Limb (tissue), 2 donors: ENCODE results near the gene KCNJ18.
"Not testable (repeated sequence)": the region's sequence is repeated elsewhere in the genome, so short reads cannot be mapped to it uniquely, and the experiment has no call there.

Experiments used
- DNase-seq, 2 donors: peaks; one replicate each; pipeline ENCODE4 v3.0.0-alpha.2; 2016; ENCODE audit errors: extremely low spot score in 2 of 2

The KCNJ18 gene

DNA sequence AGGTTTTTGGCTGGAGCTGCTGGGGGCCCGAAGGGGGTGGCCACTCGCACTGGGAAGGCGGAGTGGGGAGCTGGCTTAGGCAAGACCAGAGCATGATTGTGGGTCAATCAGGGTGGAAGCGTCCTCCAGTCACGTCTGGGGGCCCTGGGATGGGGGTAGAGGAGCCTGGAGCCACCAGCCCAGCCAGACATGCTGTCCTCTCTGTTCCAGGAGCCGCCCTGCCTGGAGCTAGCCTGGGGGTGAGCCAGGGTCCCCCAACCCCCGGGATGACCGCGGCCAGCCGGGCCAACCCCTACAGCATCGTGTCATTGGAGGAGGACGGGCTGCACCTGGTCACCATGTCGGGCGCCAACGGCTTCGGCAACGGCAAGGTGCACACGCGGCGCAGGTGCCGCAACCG lies 10.2 kb downstream of the KCNJ18 start:
- DNase-seq: not testable (repeated sequence)

DNA sequence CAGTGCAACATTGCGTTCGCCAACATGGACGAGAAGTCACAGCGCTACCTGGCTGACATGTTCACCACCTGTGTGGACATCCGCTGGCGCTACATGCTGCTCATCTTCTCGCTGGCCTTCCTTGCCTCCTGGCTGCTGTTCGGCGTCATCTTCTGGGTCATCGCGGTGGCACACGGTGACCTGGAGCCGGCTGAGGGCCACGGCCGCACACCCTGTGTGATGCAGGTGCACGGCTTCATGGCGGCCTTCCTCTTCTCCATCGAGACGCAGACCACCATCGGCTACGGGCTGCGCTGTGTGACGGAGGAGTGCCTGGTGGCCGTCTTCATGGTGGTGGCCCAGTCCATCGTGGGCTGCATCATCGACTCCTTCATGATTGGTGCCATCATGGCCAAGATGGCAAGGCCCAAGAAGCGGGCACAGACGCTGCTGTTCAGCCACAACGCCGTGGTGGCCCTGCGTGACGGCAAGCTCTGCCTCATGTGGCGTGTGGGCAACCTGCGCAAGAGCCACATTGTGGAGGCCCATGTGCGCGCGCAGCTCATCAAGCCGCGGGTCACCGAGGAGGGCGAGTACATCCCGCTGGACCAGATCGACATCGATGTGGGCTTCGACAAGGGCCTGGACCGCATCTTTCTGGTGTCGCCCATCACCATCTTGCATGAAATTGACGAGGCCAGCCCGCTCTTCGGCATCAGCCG lies 10.8 kb downstream of the KCNJ18 start:
- DNase-seq: not testable (repeated sequence)

DNA sequence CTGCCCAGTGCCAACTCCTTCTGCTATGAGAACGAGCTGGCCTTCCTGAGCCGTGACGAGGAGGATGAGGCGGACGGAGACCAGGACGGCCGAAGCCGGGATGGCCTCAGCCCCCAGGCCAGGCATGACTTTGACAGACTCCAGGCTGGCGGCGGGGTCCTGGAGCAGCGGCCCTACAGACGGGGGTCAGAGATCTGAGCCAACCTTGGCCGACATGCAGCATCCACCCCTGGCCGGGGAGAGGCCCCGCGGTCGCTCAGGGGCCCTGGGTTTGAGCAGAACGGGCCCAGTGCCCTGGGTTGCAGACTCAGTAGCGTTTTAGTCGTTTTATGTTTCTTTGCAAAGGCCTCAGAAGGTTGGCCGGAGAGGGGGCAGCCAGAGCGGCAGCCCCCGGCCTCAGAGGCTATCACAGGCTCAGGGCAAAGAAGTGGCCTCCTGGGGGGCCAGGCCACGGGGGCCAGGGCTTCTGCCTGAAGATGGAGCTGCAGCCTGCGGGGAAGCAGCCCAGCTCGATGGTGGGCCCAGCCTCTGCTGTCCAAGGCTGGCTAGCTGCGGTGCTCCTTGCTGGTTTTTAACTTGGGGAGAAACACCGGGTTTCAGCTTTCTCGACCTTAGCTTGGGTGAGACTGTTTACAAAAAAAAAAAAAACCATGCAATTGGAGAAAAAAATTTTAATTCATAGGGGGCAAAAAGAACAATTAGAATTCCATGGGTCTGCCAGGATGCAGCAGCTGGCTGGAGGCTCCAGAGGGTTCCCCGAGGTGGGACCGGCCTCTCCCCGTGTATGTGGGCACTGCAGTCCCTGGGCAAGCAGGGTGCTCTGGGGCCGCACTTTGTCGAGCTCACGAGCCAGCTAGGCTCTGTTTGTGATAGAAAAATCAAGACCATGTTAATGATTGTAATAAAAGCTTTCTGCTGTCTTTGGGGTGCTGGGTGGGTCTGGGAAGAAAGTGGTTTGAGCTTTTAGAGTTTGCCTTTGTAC lies 11.9 kb downstream of the KCNJ18 start:
- DNase-seq: not testable (repeated sequence)

DNA sequence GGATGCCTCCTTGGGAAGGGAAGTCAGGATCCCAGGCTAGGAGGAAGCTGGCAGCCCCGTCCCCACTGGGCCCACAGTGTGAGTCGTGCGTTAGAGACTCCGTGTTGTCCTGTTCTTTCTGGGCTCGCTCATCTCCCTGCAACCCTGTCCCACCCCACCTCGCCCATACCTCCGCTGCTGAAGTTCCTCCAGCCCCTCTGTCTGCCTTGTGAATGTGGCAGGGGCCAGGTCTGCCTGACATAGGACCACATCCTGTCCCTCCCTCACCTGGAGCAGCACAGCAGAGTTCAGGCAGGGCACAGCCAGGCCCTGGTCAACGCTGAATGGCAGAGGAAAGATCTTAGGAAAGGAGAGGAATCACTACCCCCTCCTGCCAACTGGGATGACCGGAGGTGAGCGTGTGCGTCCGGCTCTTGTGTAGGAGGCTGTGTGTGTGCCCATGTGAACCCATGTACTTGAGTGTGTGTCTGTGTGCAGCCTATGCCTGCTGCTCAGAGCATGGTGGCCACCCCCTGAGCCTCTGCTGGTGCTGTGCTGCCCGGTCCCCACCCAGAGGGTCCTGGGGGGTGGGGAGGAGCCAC lies 12.8 kb downstream of the KCNJ18 start:
- no peak for DNase-seq

DNA sequence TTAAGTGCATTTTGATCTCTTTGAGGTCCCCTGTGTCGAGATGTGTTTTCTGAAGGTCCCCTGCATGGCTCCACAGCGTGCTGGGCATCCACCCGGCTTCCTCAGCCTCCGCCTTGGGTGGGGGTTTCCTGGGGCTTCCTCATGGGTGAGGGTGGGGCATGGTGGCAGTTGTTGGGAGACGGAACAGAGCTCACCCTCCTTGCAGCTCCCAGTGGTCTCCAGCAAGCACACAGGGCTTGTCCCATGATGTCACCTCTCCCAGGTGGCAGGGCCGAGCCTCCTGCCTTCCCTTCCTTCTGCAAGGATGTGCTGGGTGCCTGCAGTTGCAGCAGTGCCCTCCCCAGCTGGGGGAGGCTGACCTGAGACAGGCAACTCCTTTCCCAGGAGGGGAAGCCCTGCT lies 13.4 kb downstream of the KCNJ18 start:
- not testable (repeated sequence) for DNase-seq

DNA sequence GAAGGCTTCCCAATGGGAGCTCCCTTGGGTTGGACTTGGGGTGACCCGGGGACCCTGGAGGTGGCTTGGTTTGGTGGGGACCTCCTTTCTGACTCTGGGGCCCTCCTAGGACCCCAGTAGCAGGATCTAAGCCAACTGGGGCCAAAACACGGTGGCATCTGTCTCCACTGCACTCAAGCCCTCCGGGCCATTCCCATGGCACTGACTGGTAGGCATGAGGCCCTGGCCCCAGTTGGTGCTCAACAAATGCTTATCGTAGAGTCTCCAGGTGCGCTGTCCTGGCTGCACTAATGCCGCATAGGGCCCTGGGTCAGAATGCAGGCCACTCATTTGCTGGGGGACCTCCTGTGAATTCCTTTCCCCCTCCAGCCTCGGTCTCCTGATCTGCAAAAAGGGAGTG lies 14.2 kb downstream of the KCNJ18 start:
- not testable (repeated sequence) for DNase-seq

DNA sequence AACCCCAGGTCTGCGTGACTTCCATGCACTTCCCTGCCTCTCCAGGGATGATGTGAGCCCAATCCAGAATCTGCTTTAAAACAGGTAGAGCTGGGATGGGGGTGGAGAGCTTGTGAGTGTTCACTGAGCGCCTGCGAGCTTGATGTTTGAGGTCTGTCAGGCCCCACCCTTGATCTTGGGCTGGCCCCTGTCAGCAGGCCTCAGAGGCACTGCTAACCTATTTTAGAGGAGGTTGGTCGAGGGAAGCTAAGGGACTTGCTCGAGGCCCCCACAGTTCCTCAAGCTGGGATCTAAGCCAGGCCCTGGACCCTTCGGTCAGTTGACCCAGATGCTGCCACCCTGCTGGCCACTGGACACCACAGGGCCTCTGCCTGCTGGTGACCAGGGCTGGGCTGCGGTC lies 14.8 kb downstream of the KCNJ18 start:
- not testable (repeated sequence) for DNase-seq

DNA sequence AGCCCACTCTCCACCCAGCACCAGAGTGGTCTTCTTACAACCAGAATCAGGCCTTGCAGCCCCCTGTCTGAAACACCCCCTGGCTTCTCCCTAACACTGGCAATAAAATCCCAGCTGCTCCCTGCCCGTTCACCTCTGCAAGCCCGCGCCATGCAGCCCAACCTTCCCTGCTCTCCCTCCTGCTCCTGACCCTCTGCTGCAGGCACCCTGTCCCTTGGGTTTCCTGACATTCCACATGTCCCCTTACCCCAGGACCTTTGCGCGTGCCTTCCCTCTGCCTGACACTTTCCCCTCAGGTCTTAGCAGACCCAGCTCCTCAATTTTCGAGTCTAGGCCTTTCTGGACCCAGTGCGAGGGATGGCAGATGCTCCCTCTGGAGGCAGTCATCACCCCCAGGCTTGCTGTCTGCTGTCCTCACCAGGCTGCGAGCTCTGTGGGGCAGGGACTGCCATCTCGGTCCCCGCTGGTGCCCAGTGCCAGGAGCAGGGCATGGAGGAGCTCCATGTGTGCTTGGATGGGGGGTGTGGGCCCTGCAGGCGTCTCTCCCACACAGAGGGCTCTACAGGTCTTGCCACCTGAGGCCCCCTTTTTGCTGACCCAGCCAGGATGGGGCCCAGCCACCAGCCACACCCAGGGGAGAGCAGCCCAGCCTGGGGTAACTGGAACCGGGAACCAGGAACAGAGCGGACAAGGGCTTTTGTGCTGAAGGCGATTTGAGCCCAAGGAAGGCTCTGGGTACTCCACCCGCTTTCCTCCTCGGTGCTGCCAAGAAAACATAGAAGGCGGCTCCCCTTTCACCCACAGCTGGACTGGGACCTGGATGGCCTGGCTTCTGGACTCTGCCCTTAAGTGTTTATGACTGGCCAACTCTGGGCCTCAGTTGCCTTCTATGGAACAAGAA lies 15.6 kb downstream of the KCNJ18 start:
- not testable (repeated sequence) for DNase-seq

DNA sequence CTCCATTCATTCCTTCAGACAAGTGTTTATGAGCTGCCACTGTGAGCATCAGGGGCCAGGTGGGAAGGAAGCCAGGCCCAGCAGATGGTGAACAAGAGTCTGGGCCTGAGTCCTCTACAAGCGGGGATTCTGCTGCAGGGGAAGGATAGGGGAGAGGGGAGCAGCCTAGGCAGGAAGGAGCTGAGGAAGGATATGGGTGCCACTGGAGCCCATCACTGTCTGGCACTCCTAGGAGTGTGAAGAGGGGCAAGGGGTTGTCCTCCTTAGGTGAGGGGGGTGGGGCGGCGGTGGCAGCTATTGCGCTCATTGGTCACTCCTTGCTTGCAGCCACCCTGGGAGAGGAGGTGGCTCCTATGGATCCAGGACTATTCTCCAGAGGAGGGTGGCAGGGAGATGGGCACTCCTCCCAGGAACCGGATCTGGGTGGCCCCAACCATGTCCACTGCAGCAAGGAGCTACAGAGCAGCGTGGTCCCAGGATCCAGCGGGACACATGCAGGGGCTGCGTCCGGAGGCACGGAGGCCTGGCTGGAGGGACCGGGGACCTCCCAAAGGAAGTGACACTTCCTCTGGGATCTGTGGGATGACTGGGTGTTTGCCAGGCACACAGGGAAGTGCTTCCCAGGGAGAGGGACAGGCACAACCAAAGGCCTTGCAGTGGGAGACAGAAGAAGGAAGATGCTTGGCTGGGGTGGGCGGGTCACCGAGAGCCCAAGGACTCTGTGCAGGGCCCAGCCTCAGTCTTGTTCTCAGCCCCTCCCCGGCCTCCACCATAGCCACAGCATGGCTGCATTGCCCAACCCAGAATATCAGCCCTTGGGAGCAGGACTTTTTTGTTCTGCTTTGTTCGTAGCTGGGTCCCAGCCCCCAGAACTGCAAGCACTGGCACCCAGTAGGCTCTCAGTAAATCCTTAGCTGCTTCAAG lies 16.6 kb downstream of the KCNJ18 start:
- DNase-seq: not testable (repeated sequence)

DNA sequence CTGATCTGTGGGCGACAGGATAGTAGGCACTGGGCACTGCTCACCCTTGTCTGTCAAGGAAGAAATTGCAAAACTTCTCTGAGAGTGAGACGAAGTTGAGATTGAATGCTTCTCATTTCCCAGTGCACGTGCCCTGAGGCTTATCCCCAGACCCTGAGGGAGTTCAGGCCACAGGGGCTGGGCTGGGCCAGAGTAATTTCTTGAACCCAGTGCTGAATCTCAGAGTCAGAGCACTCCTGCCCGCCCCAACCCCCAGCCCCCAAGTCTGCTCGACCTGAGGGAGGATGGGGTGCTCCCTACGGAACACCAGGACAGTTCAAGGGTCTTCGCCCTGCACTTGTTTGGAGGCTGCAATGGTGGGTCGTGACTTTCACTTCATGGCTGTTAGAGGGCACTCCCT lies 17.7 kb downstream of the KCNJ18 start:
- DNase-seq: not testable (repeated sequence)

DNA sequence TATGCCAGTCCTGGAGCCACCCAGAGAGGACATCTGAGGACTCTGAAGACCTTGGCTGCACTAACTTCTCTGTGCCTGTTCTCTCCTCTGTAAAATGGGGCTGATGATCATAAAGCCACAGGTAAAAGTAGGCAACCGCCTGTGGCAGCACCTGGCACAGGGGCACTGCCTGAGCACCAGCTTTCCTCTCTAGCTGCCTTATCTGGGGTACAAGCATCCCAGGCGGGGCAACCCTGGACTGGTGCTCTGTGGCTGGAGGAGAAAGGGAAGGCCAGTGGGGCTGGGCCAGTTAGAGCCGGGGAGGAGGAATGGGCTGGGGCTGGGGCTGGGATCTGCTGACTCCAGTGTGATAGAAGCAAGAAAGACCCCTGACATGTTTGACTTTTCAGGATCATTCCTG lies 18.2 kb downstream of the KCNJ18 start:
- DNase-seq: not testable (repeated sequence)

DNA sequence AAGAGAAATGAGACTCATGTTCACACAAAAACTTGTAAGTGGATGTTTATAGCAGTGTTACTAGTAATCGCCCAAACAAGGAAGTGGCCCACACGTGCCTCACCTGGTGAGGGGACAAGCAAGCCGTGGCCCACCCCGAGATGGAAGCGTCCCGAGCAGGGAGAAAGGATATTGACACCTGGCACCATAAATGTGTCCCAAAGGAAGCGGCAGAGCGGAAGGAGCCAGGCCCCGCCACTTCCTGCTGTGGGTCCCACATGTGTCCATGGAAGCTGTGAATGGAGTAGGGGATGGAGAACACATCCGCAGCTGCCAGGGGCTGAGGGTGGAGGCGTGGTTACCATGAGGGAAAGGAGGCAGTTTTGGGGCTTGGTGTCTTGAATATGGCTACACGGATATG lies 18.9 kb downstream of the KCNJ18 start:
- DNase-seq: no peak

DNA sequence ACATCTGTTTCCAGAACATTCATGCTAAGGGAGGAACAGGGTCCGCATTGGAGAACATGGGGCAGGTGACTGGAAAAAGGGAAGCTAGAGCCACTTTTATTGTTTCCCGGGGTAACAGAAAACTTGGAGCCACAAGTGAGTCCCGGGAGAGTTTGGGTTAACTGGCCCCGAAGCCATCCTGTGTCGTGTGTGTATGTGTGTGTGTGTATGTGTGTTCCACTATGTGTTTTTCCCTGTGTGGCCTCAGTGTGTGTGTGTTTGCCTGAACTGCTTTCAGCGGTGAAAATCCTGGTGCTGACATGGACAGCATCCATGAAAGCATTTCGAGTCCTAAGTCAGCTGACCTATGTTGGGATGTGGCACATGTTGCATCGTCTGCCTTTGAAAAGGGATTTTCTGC lies 20.7 kb downstream of the KCNJ18 start:
- DNase-seq: not testable (repeated sequence)

DNA sequence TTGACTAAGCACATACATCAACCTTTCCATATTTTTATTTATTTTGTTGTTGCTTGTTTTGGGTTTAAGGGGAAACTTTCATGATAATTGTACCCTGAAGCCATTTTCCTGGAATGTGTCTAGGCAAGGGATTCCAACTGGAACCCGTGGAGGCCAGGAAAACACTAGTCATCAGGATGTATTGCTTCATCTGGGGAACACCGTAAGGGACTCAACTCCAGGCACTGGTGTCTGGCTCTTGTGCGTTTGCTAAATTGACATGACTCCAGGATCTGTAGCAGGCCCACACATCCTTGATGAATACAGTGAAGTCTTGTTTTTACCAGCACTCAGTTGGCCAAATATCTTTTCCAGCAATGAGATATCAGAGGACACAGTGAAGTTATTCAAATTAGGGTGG lies 21.3 kb downstream of the KCNJ18 start:
- DNase-seq: not testable (repeated sequence)

DNA sequence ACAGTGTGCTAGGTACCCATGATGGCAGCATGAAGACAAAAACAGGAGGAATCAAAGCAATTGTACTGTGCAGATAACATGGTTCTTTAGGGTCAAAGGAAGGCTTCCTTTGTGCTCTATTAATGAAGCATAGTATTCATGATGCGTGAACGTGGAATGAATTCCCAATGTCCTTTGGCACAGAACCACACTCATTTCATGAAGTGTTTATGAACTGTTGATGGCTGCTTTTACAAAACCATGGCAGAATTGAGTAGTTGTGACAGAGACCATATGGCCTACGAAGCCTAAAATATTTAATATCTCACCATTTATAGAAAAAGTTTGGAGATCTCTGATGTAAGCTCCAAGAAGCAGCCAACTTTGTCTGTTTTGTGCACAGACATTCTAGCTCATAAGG lies 22.4 kb downstream of the KCNJ18 start:
- DNase-seq: not testable (repeated sequence)

DNA sequence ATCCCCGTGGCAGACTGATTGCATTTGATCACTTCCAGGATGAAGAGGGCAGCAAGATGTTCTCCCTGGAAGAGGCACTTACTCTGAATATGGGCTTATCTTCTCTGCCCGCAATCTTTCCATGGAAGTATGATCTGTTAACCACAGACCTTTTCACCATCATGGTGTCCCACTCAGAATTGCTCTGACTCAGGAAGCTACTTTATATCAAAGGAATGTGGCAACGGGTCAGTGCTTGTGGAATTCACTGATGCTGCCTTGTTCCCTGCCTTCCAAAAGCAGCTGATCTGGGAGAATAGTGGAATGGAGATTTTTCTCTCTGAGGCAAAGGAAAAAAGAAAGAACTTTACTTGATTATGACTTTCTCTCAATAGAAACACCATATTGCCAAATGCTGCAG lies 23.6 kb downstream of the KCNJ18 start:
- DNase-seq: not testable (repeated sequence)

DNA sequence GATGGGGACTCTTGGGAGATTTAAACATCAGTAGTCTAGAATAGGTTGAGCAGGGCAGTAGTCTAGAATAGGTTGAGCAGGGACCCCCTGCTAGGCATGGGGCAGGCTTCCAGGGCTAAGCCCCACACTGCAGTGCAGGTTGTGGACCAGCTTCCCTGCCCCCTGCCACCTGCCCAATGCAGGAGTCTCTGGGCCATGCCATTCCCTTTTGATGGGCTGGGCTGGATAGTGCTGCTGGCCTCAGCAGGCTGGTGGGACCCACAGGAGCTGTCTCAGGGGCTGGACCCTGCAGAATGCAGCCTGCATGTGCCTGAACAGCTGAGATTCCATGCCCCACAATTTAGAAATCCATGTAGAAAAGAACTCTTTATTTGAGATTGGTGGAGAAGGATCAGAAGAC lies 26.6 kb downstream of the KCNJ18 start:
- not testable (repeated sequence) for DNase-seq

DNA sequence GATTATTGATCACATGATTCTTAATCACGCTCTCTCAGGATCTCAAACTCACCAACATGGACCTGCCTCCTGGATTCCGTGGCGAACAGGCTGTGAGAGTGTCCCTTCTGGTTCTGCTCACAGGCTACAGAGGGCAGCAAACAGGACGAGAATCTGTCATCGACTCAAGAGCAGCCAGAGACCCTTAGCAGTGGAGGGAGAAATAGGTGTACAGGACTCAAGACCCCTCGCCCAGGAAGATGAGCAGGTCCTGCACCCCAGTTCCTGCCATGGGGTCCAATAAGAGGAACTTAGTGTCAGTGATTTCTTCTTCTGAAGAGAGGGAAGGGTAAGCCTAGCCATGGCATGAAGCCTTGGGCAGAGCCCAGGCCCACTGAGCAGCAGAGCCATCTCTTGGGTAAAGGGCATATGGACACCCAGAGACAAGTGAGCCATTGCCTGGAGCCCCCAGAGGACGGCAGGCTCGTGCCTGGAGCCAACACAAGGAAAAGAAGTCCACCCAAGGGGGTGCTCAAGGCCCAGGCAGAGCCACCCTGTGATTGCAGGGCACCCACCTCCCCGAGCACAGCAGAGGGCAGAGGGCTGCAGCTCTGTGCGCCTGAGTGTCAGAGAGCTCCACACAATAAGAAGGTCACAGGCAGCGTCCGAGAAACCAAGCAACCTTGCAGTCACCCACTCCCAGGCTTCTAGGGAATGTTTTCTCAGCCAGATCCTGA lies 27.3 kb downstream of the KCNJ18 start:
- DNase-seq: not testable (repeated sequence)

DNA sequence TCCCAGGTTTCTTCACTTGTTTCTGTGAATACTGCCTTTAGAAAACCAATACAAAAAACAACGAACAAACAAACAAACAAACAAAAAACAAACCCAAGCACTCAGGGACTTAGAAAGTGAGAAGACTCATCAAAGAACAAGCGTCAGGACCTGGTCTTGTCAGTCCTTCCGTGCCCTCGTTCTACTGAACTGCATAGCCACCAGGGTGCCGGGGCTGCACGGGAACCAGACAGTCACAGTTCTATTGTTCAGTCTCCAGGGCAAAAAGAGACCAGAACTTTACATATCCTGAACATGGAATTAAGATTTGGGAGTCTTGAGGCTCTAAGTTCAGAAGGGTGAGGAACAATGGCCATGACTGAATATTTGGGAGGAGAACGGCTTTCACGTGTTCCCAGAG lies 28.2 kb downstream of the KCNJ18 start:
- DNase-seq: not testable (repeated sequence)
